ENCODE data around the gene STK11. TPM values are rescaled to one million over a fixed set of nuclear protein-coding genes. Genes with fewer than 3 reads are reported as not detected.

Gene STK11
- total and polyA plus RNA-seq, 2 donors (not counting 3 experiments of a cell fraction or from before 2014, with no cell fraction given) = 39.4 to 75.4 TPM

GRCh38 chr19:1253514-1254080 is 48.0 kb downstream of the STK11 start:
- ChIA-PET CTCF (interaction anchor here (0.7 to 2.2 kb wide), 4 partner anchors 8 to 16 kb away, joined by 3 to 89 read pairs (median 27); partner anchors contain the start of gene CIRBP), POLR2A (interaction anchor here (0.5 to 2.2 kb wide), 6 partner anchors 8 to 151 kb away, joined by 3 to 34 read pairs (median 8); partner anchors contain the start of gene CIRBP)
- intact Hi-C loops (cut with micrococcal nuclease) = no loop called here

More at GRCh38 chr19:1253514-1254080, 48.0 kb downstream of the STK11 start:
- Histone ChIP-seq H3K27ac (ENCODE audit: insufficient read depth, low read depth, low read length) (peak overlapping the region; percentile 90), H3K9me3 (replicated peaks; ENCODE audit: control insufficient read depth, insufficient read depth, low read length) (no peaks in the 10 kb centered on the region), H3K9me1 (replicated peaks; ENCODE audit: control insufficient read depth, extremely low read depth, insufficient read depth, low read length) (no peaks in the 10 kb centered on the region), H3K79me2 (ENCODE audit: control insufficient read depth, insufficient read depth, low read length) (peaks cover 63% of the 10 kb centered on the region), H3K9ac (replicated peaks; ENCODE audit: extremely low read depth, insufficient read depth, low read length) (peak overlapping the region; percentile 65), H4K20me1 (replicated peaks; ENCODE audit: control insufficient read depth, extremely low read depth, insufficient read depth, low read length) (no peaks in the 10 kb centered on the region), H3K36me3 (ENCODE audit: control insufficient read depth in 2 of 2, extremely low read depth in 1 of 2, insufficient read depth in 2 of 2, low read length in 2 of 2) (peaks cover 29 to 36% of the 10 kb centered on the region in 2 experiments), H2AFZ (ENCODE audit: low read depth, low read length) (no peak overlapping the region), H3K4me2 (ENCODE audit: insufficient read depth, low read length) (peak overlapping the region; percentile 66), H3K4me3 (replicated peaks in 1 of 3; ENCODE audit: insufficient read depth in 1 of 3, low read depth in 1 of 3, low read length in 3 of 3) (peak overlapping the region; percentile 5 to 85 (median 13)), H3K4me1 (ENCODE audit: control insufficient read depth, extremely low read depth, insufficient read depth, low read length) (peaks cover 29% of the 10 kb centered on the region), H3K27me3 (ENCODE audit: control insufficient read depth in 2 of 2, insufficient read depth in 2 of 2, low read length in 2 of 2) (no peaks in the 10 kb centered on the region)
- BruUV-seq (replicated peaks) = no TSS peak
- TF ChIP-seq GATA2 (IDR thresholded peaks at IDR 0.05; ENCODE audit: insufficient read depth, insufficient read length, low read depth, low read length) (no peak), CTCF (IDR thresholded peaks at IDR 0.05; ENCODE audit: extremely low read depth in 1 of 2, insufficient read depth in 1 of 2, low read depth in 1 of 2, low read length in 2 of 2) (no peak), FOS (IDR thresholded peaks at IDR 0.05; ENCODE audit: borderline replicate concordance, insufficient read depth, low read length) (no peak), EZH2 (IDR thresholded peaks at IDR 0.05; ENCODE audit: borderline replicate concordance, low read depth, low read length, severe bottlenecking) (no peak), MAX (IDR thresholded peaks at IDR 0.05; ENCODE audit: insufficient read depth, insufficient read length) (no peak), JUN (IDR thresholded peaks at IDR 0.05; ENCODE audit: borderline replicate concordance, insufficient read depth, insufficient read length, low read depth) (no peak), POLR2A (IDR thresholded peaks at IDR 0.05; ENCODE audit: low read depth, low read length) (no peak), MYC (IDR thresholded peaks at IDR 0.05; ENCODE audit: low read depth, low read length) (no peak)
- dilution Hi-C loops (cut with MboI; ENCODE audit: extremely low pct_ligation_motif_present, low sequenced_read_pairs) = no loop called here
- DNase-seq (ENCODE audit: low read depth, low spot score) = no peak
- no peak for FAIRE-seq
